Upper lobe of left lung (tissue), 4 donors: Measurements from ENCODE around the gene NCKIPSD.

Source experiments
- CTCF ChIP-seq, 6 experiments: fragments of 450-650 bp in 4 of 6; fragments of 200-600 bp in 2 of 6; sonication (generic) in 2 of 6; IDR thresholded peaks; one replicate each; pipeline ENCODE4 v1.5.1; 2016 to 2019; ENCODE audit warnings: antibody characterized with exemption in 6 of 6
- EP300 ChIP-seq, 4 donors: sonication (generic); formaldehyde crosslinking; IDR thresholded peaks; one replicate each; pipeline ENCODE4 v1.5.1; 2017; ENCODE audit warnings: antibody characterized with exemption in 4 of 4, control low read depth in 2 of 4
- POLR2A ChIP-seq, 4 donors: fragments of 450-650 bp; IDR thresholded peaks; one replicate each; pipeline ENCODE4 v1.5.1; 2016 to 2017; ENCODE audit warnings: antibody characterized with exemption in 4 of 4, mild to moderate bottlenecking in 2 of 4

DNA sequence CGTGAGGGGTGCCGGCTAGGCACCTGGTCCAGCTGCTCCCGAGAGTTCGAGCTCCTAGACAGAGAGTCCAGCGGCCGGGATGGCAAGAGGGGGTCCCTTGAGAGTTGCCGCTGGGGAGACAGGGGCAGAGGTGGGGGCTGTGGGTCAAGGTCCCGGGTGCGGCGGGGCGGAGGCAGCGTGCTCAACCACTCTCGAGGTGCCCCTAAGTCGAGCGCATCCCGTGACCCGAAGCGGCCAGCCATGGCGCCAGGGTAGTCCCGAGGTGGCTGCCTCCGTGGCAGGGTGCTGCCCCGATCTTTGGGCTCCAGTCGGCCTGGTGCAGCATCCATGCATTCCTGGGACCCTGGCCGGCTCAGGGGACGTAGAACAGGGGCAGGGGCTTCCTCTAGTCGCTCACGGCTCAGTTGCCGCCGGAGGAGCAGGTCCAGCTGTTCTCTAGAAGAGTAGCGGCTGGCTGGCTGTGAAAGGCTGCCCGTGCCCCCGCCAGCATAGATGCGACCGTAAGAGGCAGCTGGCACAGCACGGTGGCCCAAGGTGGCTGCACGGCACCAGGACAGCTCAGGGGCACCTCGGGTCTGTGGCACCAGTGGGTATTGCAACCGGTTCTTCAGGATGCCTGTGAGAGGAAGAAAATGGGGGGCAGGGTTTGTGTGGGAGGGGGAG is 45.6 kb downstream of the NCKIPSD start:
- TF ChIP-seq CTCF (IDR thresholded peaks at IDR 0.05) = no peak
- TF ChIP-seq EP300 (IDR thresholded peaks at IDR 0.05) = no peak
- no peak for TF ChIP-seq POLR2A (IDR thresholded peaks at IDR 0.05)
